ENCODE data around the gene ATP11B. TPM values are rescaled to one million over a fixed set of nuclear protein-coding genes. Genes with fewer than 3 reads are reported as not detected.

ATP11B gene
- total RNA-seq, 4 donors from 2014 or later: 80.8 to 114 (median 100) TPM

GRCh38 chr3:182957226-182957625 is 163.9 kb downstream of the ATP11B start:
- no peak for DNase-seq (ENCODE audit: low spot score in 2 of 2)
- Histone ChIP-seq H3K9me3 (no peaks in the 10 kb centered on the region), H3K36me3 (peaks cover 0 to 40% (median 0%) of the 10 kb centered on the region in 3 donors), H3K4me1 (peaks cover 0 to 8% (median 0%) of the 10 kb centered on the region in 4 donors), H3K27ac (no peak overlapping the region), H3K4me3 (no peak overlapping the region), H3K27me3 (no peaks in the 10 kb centered on the region)
- no peak for TF ChIP-seq EP300 (IDR thresholded peaks at IDR 0.05)
- no peak for TF ChIP-seq CTCF (IDR thresholded peaks at IDR 0.05)
- TF ChIP-seq POLR2A (IDR thresholded peaks at IDR 0.05): no peak
- WGBS, 2 donors: 92 to 93% methylated on average over 5 of the region's 5 CpGs

- Histone ChIP-seq H3K36me3 (peaks cover 0 to 40% (median 0%) of the 10 kb centered on the region in 3 donors), H3K27me3 (no peaks in the 10 kb centered on the region), H3K4me1 (peaks cover 0 to 13% (median 0%) of the 10 kb centered on the region in 4 donors), H3K27ac (no peak overlapping the region), H3K4me3 (no peak overlapping the region), H3K9me3 (no peaks in the 10 kb centered on the region)
- TF ChIP-seq CTCF (IDR thresholded peaks at IDR 0.05) (no peak), EP300 (IDR thresholded peaks at IDR 0.05) (no peak), POLR2A (IDR thresholded peaks at IDR 0.05) (no peak)
- DNase-seq (ENCODE audit: low spot score in 2 of 2): no peak
- WGBS, 2 donors: 94 to 96% methylated on average over 4 of the region's 4 CpGs
Measured at GRCh38 chr3:182957676-182958266, 164.5 kb downstream of the ATP11B start.

- H3K4me1 ChIP-seq: peaks cover 0 to 16% (median 0%) of the 10 kb centered on the region in 4 donors
- TF ChIP-seq POLR2A (IDR thresholded peaks at IDR 0.05): no peak
- no peak for TF ChIP-seq CTCF (IDR thresholded peaks at IDR 0.05)
- TF ChIP-seq EP300 (IDR thresholded peaks at IDR 0.05): no peak
- no peak overlapping the region for H3K27ac ChIP-seq
- DNase-seq (ENCODE audit: low spot score in 2 of 2): no peak
- H3K36me3 ChIP-seq: peaks cover 0 to 36% (median 0%) of the 10 kb centered on the region in 3 donors
- 49% methylated on average over 4 of the region's 4 CpGs for WGBS, 2 donors
- H3K27me3 ChIP-seq: no peaks in the 10 kb centered on the region
- H3K9me3 ChIP-seq: no peaks in the 10 kb centered on the region
- H3K4me3 ChIP-seq: no peak overlapping the region
Measured at GRCh38 chr3:182959474-182960350, 166.4 kb downstream of the ATP11B start.

GRCh38 chr3:182962166-182962565 is 168.9 kb downstream of the ATP11B start:
- peak overlapping the region in 2 of 4 donors; percentile 19 to 21 for H3K27ac ChIP-seq
- H3K4me3 ChIP-seq: no peak overlapping the region

More at GRCh38 chr3:182962166-182962565, 168.9 kb downstream of the ATP11B start:
- Histone ChIP-seq H3K36me3 (peaks cover 0 to 19% (median 0%) of the 10 kb centered on the region in 3 donors), H3K4me1 (peaks cover 0 to 32% (median 0%) of the 10 kb centered on the region in 4 donors), H3K9me3 (no peaks in the 10 kb centered on the region), H3K27me3 (no peaks in the 10 kb centered on the region)
- peak in 1 of 2 donors; percentile 31 for TF ChIP-seq EP300 (IDR thresholded peaks at IDR 0.05)
- no peak for TF ChIP-seq CTCF (IDR thresholded peaks at IDR 0.05)
- DNase-seq (ENCODE audit: low spot score in 2 of 2): peak in 1 of 2 donors; percentile 15

Data from tibial nerve (tissue), 4 donors.